K562 (cell line): ENCODE measurements around the gene ITGAE. TPM values are rescaled to one million over a fixed set of nuclear protein-coding genes. Genes with fewer than 3 reads are reported as not detected.

ENCODE experiments used
- ATAC-seq: fragments of 200-7000 bp; cut with Tn5 transposase; 3 replicates; pipeline ENCODE4 v1.9.1; 2020; ENCODE audit warnings: moderate library complexity
- BruUV-seq: library from RNA; stranded (reverse); fragments of 400-500 nt; replicated peaks from 2 replicates; lab custom pipeline; 2021; lab: Mats Ljungman, UMichigan
- CTCF ChIA-PET: fragments of 300-600 bp; formaldehyde crosslinking; extraction: SDS; loops from one replicate; lab custom pipeline; 2021; ENCODE audit warnings: low intra/inter-chr PET ratio; lab: Yijun Ruan, JAX
- POLR2A ChIA-PET: fragments of 300-600, 350-650 bp; sonication (Branson Sonifier 250); formaldehyde crosslinking; extraction: SDS; loops from one replicate; lab custom pipeline; 2021; ENCODE audit warnings: antibody characterized with exemption, inconsistent platforms; lab: Yijun Ruan, JAX
- DNase-seq, 4 experiments: peaks; one replicate each; pipeline versions ENCODE4 v3.0.0 to v3.0.0-alpha.2; 2011 to 2018; ENCODE audit warnings: low spot score in 3 of 4, mixed read lengths in 3 of 4; ENCODE audit errors: extremely low read depth in 1 of 4
- FAIRE-seq: peaks from 2 replicates; lab custom pipeline; 2011; peaks lifted over from hg19 to GRCh38; lab: Jason Lieb, UNC
- H2AFZ ChIP-seq: 2 replicates; pipeline ENCODE4 v1.6.0; 2011; ENCODE audit warnings: low read depth, low read length, control low read depth, inconsistent platforms
- H3K27ac ChIP-seq: fragments of 200-600 bp; 3 replicates; pipeline ENCODE4 v1.8.0; 2011; ENCODE audit warnings: low read depth, mild to moderate bottlenecking, control low read depth, inconsistent platforms, low read length, moderate library complexity, mixed read lengths; ENCODE audit errors: extremely low read depth
- H3K27me3 ChIP-seq, 2 experiments: fragments of 300-600 bp in 1 of 2; 2 replicates in 1 of 2; 3 replicates in 1 of 2; pipeline versions ENCODE4 v1.6.0 to v1.8.0; 2011; ENCODE audit warnings: inconsistent platforms in 2 of 2, low read length in 2 of 2, mild to moderate bottlenecking in 1 of 2, mixed read lengths in 1 of 2, moderate library complexity in 1 of 2; ENCODE audit not compliant: control insufficient read depth in 2 of 2, insufficient read depth in 2 of 2
- H3K36me3 ChIP-seq: fragments of 300-600 bp; 3 replicates; pipeline ENCODE4 v1.8.0; 2011; ENCODE audit warnings: mild to moderate bottlenecking, low read length, inconsistent platforms; ENCODE audit not compliant: control insufficient read depth, insufficient read depth
- H3K4me1 ChIP-seq, 2 experiments: fragments of 200-600 bp in 1 of 2; replicated peaks in 1 of 2; 2 replicates in 1 of 2; 3 replicates in 1 of 2; pipeline versions ENCODE4 v1.5.1 to v1.8.0; 2011; ENCODE audit warnings: inconsistent platforms in 2 of 2, low read length in 2 of 2, mild to moderate bottlenecking in 1 of 2, mixed read lengths in 1 of 2, moderate library complexity in 1 of 2; ENCODE audit not compliant: control insufficient read depth in 2 of 2, insufficient read depth in 2 of 2
- H3K4me2 ChIP-seq: 2 replicates; pipeline ENCODE4 v1.6.1; 2011; ENCODE audit warnings: low read length, control low read depth, inconsistent platforms, mixed read lengths; ENCODE audit not compliant: insufficient read depth
- H3K4me3 ChIP-seq: fragments of 200-600 bp; sonication (generic), shearing (Covaris generic); 2 replicates; pipeline ENCODE4 v1.5.1; 2016; ENCODE audit warnings: control low read depth, inconsistent platforms
- H3K79me2 ChIP-seq: fragments of 200-600 bp; 3 replicates; pipeline ENCODE4 v1.8.0; 2011; ENCODE audit warnings: low read length, inconsistent platforms; ENCODE audit not compliant: control insufficient read depth, insufficient read depth
- H3K9ac ChIP-seq, 2 experiments: 2 replicates each; pipeline versions ENCODE4 v1.6.0 to v1.6.1; 2011; ENCODE audit warnings: low read depth in 2 of 2, low read length in 2 of 2, control low read depth in 1 of 2, inconsistent platforms in 1 of 2, mild to moderate bottlenecking in 1 of 2, mixed read lengths in 1 of 2; ENCODE audit not compliant: insufficient read depth in 1 of 2
- H3K9me1 ChIP-seq: one replicate; pipeline ENCODE4 v1.6.0; 2011; ENCODE audit warnings: inconsistent platforms, mild to moderate bottlenecking, low read length, moderate library complexity; ENCODE audit not compliant: control insufficient read depth, insufficient read depth
- H3K9me3 ChIP-seq: replicated peaks from 2 replicates; pipeline ENCODE4 v1.5.1; 2011; ENCODE audit warnings: low read depth, low read length, inconsistent platforms; ENCODE audit not compliant: control insufficient read depth, insufficient read depth
- H4K20me1 ChIP-seq: replicated peaks from 2 replicates; pipeline ENCODE4 v1.6.1; 2011; ENCODE audit warnings: low read length, inconsistent platforms, mixed read lengths; ENCODE audit not compliant: control insufficient read depth, insufficient read depth
- ASH1L ChIP-seq: fragments of 450-650 bp; IDR thresholded peaks from 2 replicates; pipeline ENCODE4 v1.6.1; 2018; ENCODE audit warnings: borderline replicate concordance, mild to moderate bottlenecking, low read depth; ENCODE audit not compliant: partially characterized antibody
- BRD4 ChIP-seq: fragments of 200-600 bp; sonication (generic); IDR thresholded peaks from 2 replicates; pipeline ENCODE4 v1.6.1; 2017; ENCODE audit warnings: inconsistent platforms
- CBFA2T2 ChIP-seq: fragments of 450-650 bp; conservative IDR thresholded peaks from 2 replicates; pipeline ENCODE4 v1.6.1; 2017; ENCODE audit warnings: mild to moderate bottlenecking
- CCNT2 ChIP-seq: IDR thresholded peaks from 2 replicates; pipeline ENCODE4 v1.6.1; 2011; ENCODE audit warnings: borderline replicate concordance, low read depth, mild to moderate bottlenecking, moderate library complexity, mixed read lengths, low read length; ENCODE audit not compliant: insufficient read length; ENCODE audit errors: extremely low read depth
- HNRNPH1 ChIP-seq: fragments of 200-400 bp; formaldehyde crosslinking; optimal IDR thresholded peaks from 2 replicates; pipeline ENCODE3; 2017; ENCODE audit warnings: low read depth, mild to moderate bottlenecking, low read length, moderate library complexity
- HOXB6 ChIP-seq: fragments of 250-450 bp; sonication (Bioruptor Pico); IDR thresholded peaks from 2 replicates; pipeline ENCODE4 v1.5.1; 2022; ENCODE audit warnings: mild to moderate bottlenecking, borderline replicate concordance
- JUNB ChIP-seq: fragments of 450-650 bp; formaldehyde crosslinking; conservative IDR thresholded peaks from 2 replicates; pipeline ENCODE4 v1.4.0; 2020; ENCODE audit warnings: mild to moderate bottlenecking
- PHF8 ChIP-seq: fragments of 200-600 bp; sonication (generic); IDR thresholded peaks from 2 replicates; pipeline ENCODE4 v1.6.1; 2012; ENCODE audit warnings: mixed run types, mild to moderate bottlenecking, inconsistent platforms, low read length, moderate library complexity, borderline replicate concordance
- POLR2H ChIP-seq: IDR thresholded peaks from 2 replicates; pipeline ENCODE4 v1.6.1; 2016; ENCODE audit warnings: missing genetic modification characterization, low read depth, mild to moderate bottlenecking, control low read depth, missing compliant biosample characterization, moderate library complexity
- RBBP5 ChIP-seq: fragments of 200-600 bp; sonication (generic); IDR thresholded peaks from 2 replicates; pipeline ENCODE4 v1.6.1; 2012; ENCODE audit warnings: borderline replicate concordance, mild to moderate bottlenecking, low read length, control low read depth, inconsistent platforms; ENCODE audit not compliant: insufficient read depth, poor library complexity, severe bottlenecking
- SOX6 ChIP-seq: fragments of 450-650 bp; IDR thresholded peaks from 2 replicates; pipeline ENCODE4 v1.6.1; 2014; ENCODE audit warnings: mild to moderate bottlenecking
- ZBTB8A ChIP-seq: fragments of 450-650 bp; IDR thresholded peaks from 2 replicates; pipeline ENCODE4 v1.6.1; 2018; ENCODE audit warnings: mild to moderate bottlenecking, moderate library complexity; ENCODE audit not compliant: partially characterized antibody
- ZNF124 ChIP-seq: sonication (generic); formaldehyde crosslinking; IDR thresholded peaks from 2 replicates; pipeline ENCODE4 v1.8.1; 2022; ENCODE audit warnings: missing genetic modification reagents
- ZNF143 ChIP-seq: sonication (generic); formaldehyde crosslinking; IDR thresholded peaks from 2 replicates; pipeline ENCODE4 v1.9.0; 2022; ENCODE audit warnings: mild to moderate bottlenecking, missing genetic modification reagents
- ZNF41 ChIP-seq: fragments of 250-450 bp; sonication (Bioruptor Pico); conservative IDR thresholded peaks from 2 replicates; pipeline ENCODE4 v1.4.0; 2020; ENCODE audit warnings: mild to moderate bottlenecking
- WGBS: fragments of 100-300 bp; shearing (Covaris generic); methylation state at CpG from one replicate; pipeline ENCODE4 v1.1.6; 2016; ENCODE audit warnings: low coverage, mixed read lengths; ENCODE audit not compliant: insufficient coverage; ENCODE audit errors: missing lambda C conversion rate; 5-methylcytosine and 5-hydroxymethylcytosine counted together
- in situ Hi-C: fragments of 300-500 bp; cut with MboI; formaldehyde crosslinking; loops from 4 replicates; pipeline ENCODE4 v1.15.0; 2018; ENCODE audit warnings: inconsistent platforms, mixed read lengths
- intact Hi-C: fragments of 100-400 bp; cut with micrococcal nuclease; formaldehyde crosslinking; loops from 2 replicates; pipeline ENCODE4 v1.14.2; 2022
- polyA plus RNA-seq, 8 experiments: library from polyadenylated mRNA; depleted of rRNA in 4 of 8; stranded (reverse) in 5 of 8; unstranded in 3 of 8; fragments of >200 nt; fragmentation: Nextera tagmentation in 2 of 8; fragmentation: Illumina TruSeq in 1 of 8; extraction: Ambion mirVana in 2 of 8; extraction: Trizol in 1 of 8; gene quantifications; 2 replicates each; pipeline versions ENCODE4 v1.2.1 to v1.2.3, GENCODE V29; 2011 to 2014; ENCODE audit warnings: inconsistent platforms in 1 of 8, missing spikeins in 1 of 8
- total RNA-seq, 7 experiments: library from RNA; depleted of rRNA in 6 of 7; stranded (reverse); fragments of >200 nt in 6 of 7; fragmentation: Illumina TruSeq in 2 of 7; extraction: Trizol in 2 of 7; gene quantifications; 2 replicates each; pipeline versions ENCODE4 v1.2.1 to v1.2.3, GENCODE V29; 2011 to 2021; ENCODE audit warnings: low replicate concordance in 1 of 7

ITGAE gene
- total and polyA plus RNA-seq, 9 of the 15 experiments (the other 6 are each of a cell fraction or from before 2014, with no cell fraction given): 14.8 to 160 (median 27.0) TPM

- POLR2A ChIA-PET: interaction anchor here (1.1 kb wide), 1 partner anchor 9 kb away, joined by 3 read pairs; no protein-coding TSS in a partner anchor
- 75% methylated on average over 5 of the region's 8 CpGs for WGBS
- H4K20me1 ChIP-seq: no peaks in the 10 kb centered on the region
- CTCF ChIA-PET: no interaction called here
- no peak for TF ChIP-seq CBFA2T2
- TF ChIP-seq HNRNPH1: no peak
- no peak for TF ChIP-seq POLR2H (tag)
- TF ChIP-seq ZNF41 (CRISPR knock-in tag): no peak
- TF ChIP-seq ZNF124 (CRISPR knock-in tag): no peak
- no peak for TF ChIP-seq JUNB (CRISPR knock-in tag)
- no peak for TF ChIP-seq BRD4
- no peak for TF ChIP-seq ASH1L
- TF ChIP-seq RBBP5: no peak
- TF ChIP-seq SOX6: no peak
- TF ChIP-seq ZBTB8A: no peak
- TF ChIP-seq CCNT2: no peak
- no peak for TF ChIP-seq PHF8
- TF ChIP-seq HOXB6 (CRISPR knock-in tag): no peak
- TF ChIP-seq ZNF143: no peak
- FAIRE-seq (no peak), ATAC-seq (no peak), DNase-seq (no peak)
- H3K27ac ChIP-seq: no peak overlapping the region
- no peak overlapping the region for H3K4me3 ChIP-seq
- in situ Hi-C loops (no loop called here), intact Hi-C loops (no loop called here)
- no peaks in the 10 kb centered on the region for H3K79me2 ChIP-seq
- H3K36me3 ChIP-seq: no peaks in the 10 kb centered on the region
- peaks cover 7% of the 10 kb centered on the region in 2 experiments; a peak in 3 of 5 replicates for H3K4me1 ChIP-seq
- H3K9me3 ChIP-seq: no peaks in the 10 kb centered on the region
- H3K9ac ChIP-seq: no peak overlapping the region
- no peak overlapping the region for H3K4me2 ChIP-seq
- H3K9me1 ChIP-seq: no peaks in the 10 kb centered on the region
- H2AFZ ChIP-seq: no peak overlapping the region
- H3K27me3 ChIP-seq: no peaks in the 10 kb centered on the region
- no TSS peak for BruUV-seq
Measured at GRCh38 chr17:3766779-3767178, 34.2 kb downstream of the ITGAE start.
